Upper lobe of right lung (tissue), 1 donor: ENCODE measurements around the gene ZDHHC16. TPM values are rescaled to one million over a fixed set of nuclear protein-coding genes. Genes with fewer than 3 reads are reported as not detected.

Source experiments
- ATAC-seq: fragments of 200-7000 bp; cut with Tn5 transposase; one replicate; pipeline ENCODE4 v1.9.1; 2020; ENCODE audit warnings: mild to moderate bottlenecking, moderate library complexity
- DNase-seq: peaks from one replicate; pipeline ENCODE4 v3.0.0-alpha.2; 2020
- H3K27ac ChIP-seq: fragments of 200-600 bp; one replicate; pipeline ENCODE4 v1.8.0; 2022
- H3K27me3 ChIP-seq: fragments of 200-600 bp; one replicate; pipeline ENCODE4 v1.8.0; 2022; ENCODE audit warnings: mild to moderate bottlenecking
- H3K36me3 ChIP-seq: fragments of 200-600 bp; one replicate; pipeline ENCODE4 v1.8.0; 2022
- H3K4me1 ChIP-seq: fragments of 200-600 bp; one replicate; pipeline ENCODE4 v1.8.0; 2022
- H3K4me3 ChIP-seq: fragments of 200-600 bp; one replicate; pipeline ENCODE4 v1.8.0; 2022; ENCODE audit warnings: mild to moderate bottlenecking
- H3K9me3 ChIP-seq: fragments of 200-600 bp; one replicate; pipeline ENCODE4 v1.8.0; 2022
- CTCF ChIP-seq: fragments of 200-600 bp; IDR thresholded peaks from one replicate; pipeline ENCODE4 v1.8.0; 2022; ENCODE audit warnings: antibody characterized with exemption
- intact Hi-C: fragments of 100-400 bp; cut with DNase I; formaldehyde crosslinking; loops from one replicate; pipeline ENCODE4 v1.11.0; 2022
- total RNA-seq: library from RNA; stranded (reverse); fragmentation: NEBNext Ultra II Directional; extraction: Animal tissue kit (Norgen Biotek cat#: 25700); gene quantifications from one replicate; pipeline ENCODE4 v1.2.1, GENCODE V29; 2021
- donor health status: DM: no; HTN: yes; CAD: no; lungs with severe emphysema.

The ZDHHC16 gene
- total RNA-seq, 1 donor from 2014 or later = 63.2 TPM

DNA sequence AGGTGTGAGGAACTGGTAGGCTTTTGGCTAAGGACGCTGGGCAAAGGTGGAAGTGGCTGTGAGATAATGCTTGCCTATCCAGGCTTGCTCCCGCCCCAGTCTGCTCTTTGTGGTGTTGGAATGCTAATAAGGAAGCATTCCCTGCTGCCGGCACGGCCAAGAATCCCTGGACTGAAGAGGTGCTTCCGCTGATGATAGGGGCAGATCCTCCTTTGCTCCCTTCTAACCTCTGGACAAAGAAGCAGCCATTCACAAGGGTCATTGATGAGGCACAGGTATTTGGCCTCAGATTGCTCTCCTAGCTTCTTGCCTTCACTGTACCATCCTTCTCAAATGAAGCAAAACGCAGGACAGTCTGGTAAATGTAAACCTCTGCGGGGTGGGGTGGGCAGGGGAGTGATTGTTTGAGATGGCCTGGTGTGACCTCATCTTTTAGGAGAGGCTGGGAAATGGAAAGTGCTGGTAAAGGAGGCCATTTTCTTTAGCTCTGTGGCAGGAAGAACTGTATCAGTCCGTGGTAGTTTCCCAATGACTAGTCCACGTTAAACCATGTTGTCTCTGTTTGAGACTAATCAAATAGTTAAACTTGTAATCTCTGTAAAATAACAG lies 18.3 kb upstream of the ZDHHC16 start:
- no peaks in the 10 kb centered on the region for H3K9me3 ChIP-seq
- no peaks in the 10 kb centered on the region for H3K27me3 ChIP-seq
- intact Hi-C loops = loop anchor here (2.0 kb wide), 1 partner anchor 13 kb away; no protein-coding TSS in a partner anchor
- H3K36me3 ChIP-seq = peaks cover 23% of the 10 kb centered on the region
- H3K4me1 ChIP-seq = peaks cover 28% of the 10 kb centered on the region
- no peak for TF ChIP-seq CTCF
- DNase-seq = no peak
- peak overlapping the region; percentile 92 for H3K4me3 ChIP-seq
- peak; percentile 0 for ATAC-seq
- H3K27ac ChIP-seq = peak overlapping the region; percentile 89

- ATAC-seq (no peak), DNase-seq (no peak)
- Histone ChIP-seq H3K27me3 (no peaks in the 10 kb centered on the region), H3K27ac (no peak overlapping the region), H3K4me3 (no peak overlapping the region), H3K4me1 (peaks cover 28% of the 10 kb centered on the region), H3K36me3 (peaks cover 27% of the 10 kb centered on the region), H3K9me3 (no peaks in the 10 kb centered on the region)
- TF ChIP-seq CTCF = no peak
- intact Hi-C loops = no loop called here
These were observed 17.4 kb upstream of the ZDHHC16 start for GRCh38 chr10:97428572-97428981.

GRCh38 chr10:97434055-97434454 lies 11.9 kb upstream of the ZDHHC16 start:
- intact Hi-C loops = no loop called here
- H3K36me3 ChIP-seq = peaks cover 79% of the 10 kb centered on the region

GRCh38 chr10:97434557-97434956 lies 11.4 kb upstream of the ZDHHC16 start:
- no peak overlapping the region for H3K27ac ChIP-seq
- intact Hi-C loops = no loop called here
- H3K4me1 ChIP-seq = no peaks in the 10 kb centered on the region
- no peak for TF ChIP-seq CTCF
- ATAC-seq (no peak), DNase-seq (no peak)
- peaks cover 84% of the 10 kb centered on the region for H3K36me3 ChIP-seq
- H3K27me3 ChIP-seq = no peaks in the 10 kb centered on the region
- no peak overlapping the region for H3K4me3 ChIP-seq
- no peaks in the 10 kb centered on the region for H3K9me3 ChIP-seq

More at GRCh38 chr10:97434055-97434454, 11.9 kb upstream of the ZDHHC16 start:
- no peak for ATAC-seq
- H3K4me1 ChIP-seq = no peaks in the 10 kb centered on the region
- DNase-seq = no peak
- TF ChIP-seq CTCF = no peak
- H3K27me3 ChIP-seq = no peaks in the 10 kb centered on the region
- H3K4me3 ChIP-seq = no peak overlapping the region
- no peak overlapping the region for H3K27ac ChIP-seq
- no peaks in the 10 kb centered on the region for H3K9me3 ChIP-seq

- peaks cover 87% of the 10 kb centered on the region for H3K36me3 ChIP-seq
- no peak overlapping the region for H3K4me3 ChIP-seq
- ATAC-seq (no peak), DNase-seq (no peak)
- H3K27me3 ChIP-seq = no peaks in the 10 kb centered on the region
- no peaks in the 10 kb centered on the region for H3K9me3 ChIP-seq
- no peak for TF ChIP-seq CTCF
- H3K4me1 ChIP-seq = no peaks in the 10 kb centered on the region
- H3K27ac ChIP-seq = no peak overlapping the region
- intact Hi-C loops = no loop called here
These were observed 10.8 kb upstream of the ZDHHC16 start for GRCh38 chr10:97435211-97435610.

GRCh38 chr10:97442277-97442676 lies 3.7 kb upstream of the ZDHHC16 start:
- Histone ChIP-seq H3K27me3 (no peaks in the 10 kb centered on the region), H3K27ac (no peak overlapping the region), H3K4me3 (no peak overlapping the region), H3K9me3 (no peaks in the 10 kb centered on the region), H3K36me3 (peaks cover 53% of the 10 kb centered on the region), H3K4me1 (peaks cover 21% of the 10 kb centered on the region)
- ATAC-seq = no peak
- intact Hi-C loops = no loop called here
- TF ChIP-seq CTCF = no peak
- no peak for DNase-seq
